NCI-H2227 (cell line): Measurements from ENCODE around the gene ZNF142.

ENCODE experiments used
- DNase-seq: peaks from one replicate; lab custom pipeline; 2025; ENCODE audit not compliant: unreplicated experiment; lab: John Stamatoyannopoulos, UW

Gene ZNF142

GRCh38 chr2:218648088-218648786 is 11.2 kb downstream of the ZNF142 start:
- DNase-seq, result peak; percentile 64

GRCh38 chr2:218645126-218645525 is 14.3 kb downstream of the ZNF142 start:
- DNase-seq, result no peak

- DNase-seq, result no peak
These were observed 14.7 kb downstream of the ZNF142 start for GRCh38 chr2:218644721-218645120.

GRCh38 chr2:218643751-218644310 is 15.6 kb downstream of the ZNF142 start:
- no peak for DNase-seq

GRCh38 chr2:218642786-218643185 is 16.6 kb downstream of the ZNF142 start:
- no peak for DNase-seq

- no peak for DNase-seq
These were observed 17.2 kb downstream of the ZNF142 start for GRCh38 chr2:218642121-218642656.

GRCh38 chr2:218638372-218638771 is 21.1 kb downstream of the ZNF142 start:
- no peak for DNase-seq

- no peak for DNase-seq
These were observed 23.7 kb downstream of the ZNF142 start for GRCh38 chr2:218635719-218636118.

GRCh38 chr2:218631837-218632236 is 27.6 kb downstream of the ZNF142 start:
- no peak for DNase-seq

GRCh38 chr2:218627939-218628338 is 31.5 kb downstream of the ZNF142 start:
- DNase-seq, result no peak

GRCh38 chr2:218626369-218626768 is 33.1 kb downstream of the ZNF142 start:
- DNase-seq, result no peak

- no peak for DNase-seq
These were observed 36.1 kb downstream of the ZNF142 start for GRCh38 chr2:218623366-218623705.

GRCh38 chr2:218622606-218623365 is 36.6 kb downstream of the ZNF142 start:
- DNase-seq, result no peak

GRCh38 chr2:218621007-218621406 is 38.4 kb downstream of the ZNF142 start:
- DNase-seq, result no peak

- no peak for DNase-seq
These were observed 41.1 kb downstream of the ZNF142 start for GRCh38 chr2:218618102-218618860.

GRCh38 chr2:218615868-218616315 is 43.5 kb downstream of the ZNF142 start:
- no peak for DNase-seq

- peak; percentile 51 for DNase-seq
These were observed 51.8 kb downstream of the ZNF142 start, which contains the start of gene PLCD4 for GRCh38 chr2:218607436-218608115. Gene PLCD4 (plus strand): TSS chr2:218607899. CDS start chr2:218615740, 7,841 bp downstream.

- DNase-seq, result no peak
These were observed 54.0 kb downstream of the ZNF142 start for GRCh38 chr2:218605432-218605831.
